ENCODE results near the gene MRPS6.

DNA sequence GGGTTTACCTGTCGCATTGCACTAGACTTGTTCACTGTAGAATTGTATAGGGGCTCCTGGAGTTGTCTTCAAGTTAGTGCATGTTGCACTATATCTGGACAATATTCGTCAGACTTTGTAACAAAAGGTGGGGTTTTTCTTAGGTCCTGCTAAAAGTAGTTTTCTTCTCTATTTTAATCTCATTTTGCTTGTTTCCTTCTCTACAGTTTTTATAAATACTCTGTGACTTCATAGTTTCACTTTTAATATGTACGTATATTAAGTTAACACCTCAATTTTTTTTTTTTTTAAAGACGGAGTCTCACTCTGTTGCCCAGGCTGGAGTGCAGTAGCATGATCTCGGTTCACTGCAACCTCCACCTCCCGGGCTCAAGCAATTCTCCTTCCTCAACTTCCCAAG, 26.5 kb upstream of the MRPS6 start:
- TF ChIP-seq, protein P1, sequence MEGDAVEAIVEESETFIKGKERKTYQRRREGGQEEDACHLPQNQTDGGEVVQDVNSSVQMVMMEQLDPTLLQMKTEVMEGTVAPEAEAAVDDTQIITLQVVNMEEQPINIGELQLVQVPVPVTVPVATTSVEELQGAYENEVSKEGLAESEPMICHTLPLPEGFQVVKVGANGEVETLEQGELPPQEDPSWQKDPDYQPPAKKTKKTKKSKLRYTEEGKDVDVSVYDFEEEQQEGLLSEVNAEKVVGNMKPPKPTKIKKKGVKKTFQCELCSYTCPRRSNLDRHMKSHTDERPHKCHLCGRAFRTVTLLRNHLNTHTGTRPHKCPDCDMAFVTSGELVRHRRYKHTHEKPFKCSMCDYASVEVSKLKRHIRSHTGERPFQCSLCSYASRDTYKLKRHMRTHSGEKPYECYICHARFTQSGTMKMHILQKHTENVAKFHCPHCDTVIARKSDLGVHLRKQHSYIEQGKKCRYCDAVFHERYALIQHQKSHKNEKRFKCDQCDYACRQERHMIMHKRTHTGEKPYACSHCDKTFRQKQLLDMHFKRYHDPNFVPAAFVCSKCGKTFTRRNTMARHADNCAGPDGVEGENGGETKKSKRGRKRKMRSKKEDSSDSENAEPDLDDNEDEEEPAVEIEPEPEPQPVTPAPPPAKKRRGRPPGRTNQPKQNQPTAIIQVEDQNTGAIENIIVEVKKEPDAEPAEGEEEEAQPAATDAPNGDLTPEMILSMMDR (IDR thresholded peaks at IDR 0.05) = no peak
- no peak for TF ChIP-seq POLR2A (IDR thresholded peaks at IDR 0.05)

All from vagina (tissue), 2 donors.